NT2/D1 (cell line): Measurements from ENCODE around the gene FEN1.

Experiments
- DNase-seq: peaks from one replicate; pipeline ENCODE4 v3.0.0-alpha.2; 2011; ENCODE audit warnings: low read depth, low spot score
- H3K27me3 ChIP-seq: 2 replicates; pipeline ENCODE4 v1.6.0; 2011; ENCODE audit warnings: mild to moderate bottlenecking; ENCODE audit not compliant: insufficient read length, insufficient read depth
- H3K36me3 ChIP-seq: 2 replicates; pipeline ENCODE4 v1.6.1; 2011; ENCODE audit warnings: mild to moderate bottlenecking, low read length, mixed read lengths; ENCODE audit not compliant: insufficient read depth, insufficient read length
- H3K4me1 ChIP-seq: 2 replicates; pipeline ENCODE4 v1.5.1; 2011; ENCODE audit not compliant: insufficient read depth, insufficient read length
- H3K4me3 ChIP-seq: 2 replicates; pipeline ENCODE4 v1.5.1; 2011; ENCODE audit warnings: low read depth; ENCODE audit not compliant: insufficient read length
- H3K9ac ChIP-seq: 2 replicates; pipeline ENCODE4 v1.6.0; 2011; ENCODE audit warnings: low read depth; ENCODE audit not compliant: insufficient read length
- H3K9me3 ChIP-seq: 2 replicates; pipeline ENCODE4 v1.5.1; 2011; ENCODE audit warnings: mild to moderate bottlenecking, low read length; ENCODE audit not compliant: insufficient read depth
- SUZ12 ChIP-seq: IDR thresholded peaks from 2 replicates; pipeline ENCODE4 v1.6.1; 2011; ENCODE audit not compliant: insufficient read length, insufficient read depth; ENCODE audit errors: extremely low read depth
- YY1 ChIP-seq: IDR thresholded peaks from 2 replicates; pipeline ENCODE4 v1.6.1; 2011; ENCODE audit not compliant: insufficient read length, insufficient read depth
- ZNF274 ChIP-seq: IDR thresholded peaks from 2 replicates; pipeline ENCODE4 v1.6.1; 2011; ENCODE audit warnings: mild to moderate bottlenecking, low read depth, low read length

FEN1 gene

GRCh38 chr11:61837411-61838005, 44.8 kb downstream of the FEN1 start:
- Histone ChIP-seq H3K9me3 (no peaks in the 10 kb centered on the region), H3K4me3 (no peak overlapping the region), H3K36me3 (peaks cover 72% of the 10 kb centered on the region), H3K4me1 (peaks cover 19% of the 10 kb centered on the region), H3K9ac (no peak overlapping the region), H3K27me3 (no peaks in the 10 kb centered on the region)
- TF ChIP-seq ZNF274 (no peak), SUZ12 (no peak), YY1 (no peak)
- no peak for DNase-seq

DNA sequence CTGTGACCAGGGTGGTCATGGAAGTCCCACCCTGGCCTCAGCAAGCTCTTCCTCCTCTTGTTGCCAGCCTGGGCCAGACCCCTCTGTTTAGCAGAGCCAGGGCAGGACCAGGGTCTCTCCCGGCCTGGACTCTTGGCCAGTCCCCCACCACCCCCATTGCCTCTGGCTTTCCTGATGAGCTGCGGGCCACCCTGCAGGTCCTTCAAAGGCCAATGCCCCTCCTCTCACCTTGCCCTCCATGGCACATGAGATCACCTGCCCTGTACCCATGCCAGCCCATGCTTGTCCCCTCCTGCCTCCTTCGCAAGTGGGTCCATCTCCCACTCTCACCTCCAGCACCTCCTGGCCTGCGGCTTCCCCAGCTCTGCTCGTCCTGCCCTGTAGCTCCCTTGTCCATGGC, 45.8 kb downstream of the FEN1 start:
- DNase-seq: no peak
- Histone ChIP-seq H3K27me3 (no peaks in the 10 kb centered on the region), H3K9ac (no peak overlapping the region), H3K36me3 (peaks cover 73% of the 10 kb centered on the region), H3K4me3 (no peak overlapping the region), H3K4me1 (peaks cover 11% of the 10 kb centered on the region), H3K9me3 (no peaks in the 10 kb centered on the region)
- TF ChIP-seq ZNF274: no peak
- no peak for TF ChIP-seq YY1
- no peak for TF ChIP-seq SUZ12

GRCh38 chr11:61838921-61839320, 46.2 kb downstream of the FEN1 start:
- Histone ChIP-seq H3K4me3 (no peak overlapping the region), H3K9me3 (no peaks in the 10 kb centered on the region), H3K9ac (no peak overlapping the region), H3K27me3 (no peaks in the 10 kb centered on the region), H3K4me1 (peaks cover 7% of the 10 kb centered on the region), H3K36me3 (peaks cover 71% of the 10 kb centered on the region)
- TF ChIP-seq ZNF274 (no peak), YY1 (no peak), SUZ12 (no peak)
- DNase-seq: no peak

DNA sequence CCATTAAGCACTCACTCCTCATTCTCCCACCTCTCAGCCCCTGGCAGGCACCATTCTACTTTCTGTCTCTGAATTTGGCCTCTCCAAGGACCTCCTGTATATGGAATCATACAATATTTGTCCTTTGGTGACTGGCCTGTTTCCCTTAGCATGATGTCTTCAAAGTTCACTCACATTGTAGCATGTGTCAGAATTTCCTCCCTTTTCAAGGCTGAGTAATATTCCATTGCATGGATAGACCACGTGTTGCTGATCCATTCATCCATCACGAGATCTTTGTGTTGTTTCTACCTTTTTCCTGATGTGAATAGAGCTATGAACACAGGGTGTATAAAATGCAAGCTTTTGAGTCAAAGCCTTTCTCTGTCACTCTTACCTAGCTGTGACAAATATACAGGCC, 47.0 kb downstream of the FEN1 start:
- Histone ChIP-seq H3K27me3 (no peaks in the 10 kb centered on the region), H3K4me1 (peaks cover 5% of the 10 kb centered on the region), H3K36me3 (peaks cover 74% of the 10 kb centered on the region), H3K9ac (no peak overlapping the region), H3K4me3 (no peak overlapping the region), H3K9me3 (no peaks in the 10 kb centered on the region)
- TF ChIP-seq YY1 (no peak), SUZ12 (no peak), ZNF274 (no peak)
- DNase-seq: no peak

- DNase-seq: no peak
- Histone ChIP-seq H3K36me3 (peaks cover 79% of the 10 kb centered on the region), H3K9ac (no peak overlapping the region), H3K9me3 (no peaks in the 10 kb centered on the region), H3K4me3 (no peak overlapping the region), H3K27me3 (no peaks in the 10 kb centered on the region), H3K4me1 (peaks cover 5% of the 10 kb centered on the region)
- TF ChIP-seq ZNF274 (no peak), YY1 (no peak), SUZ12 (no peak)
Measured at GRCh38 chr11:61840371-61840770, 47.7 kb downstream of the FEN1 start.

GRCh38 chr11:61841636-61842527, 49.2 kb downstream of the FEN1 start:
- TF ChIP-seq YY1 (no peak), ZNF274 (no peak), SUZ12 (no peak)
- Histone ChIP-seq H3K36me3 (peaks cover 77% of the 10 kb centered on the region), H3K9ac (no peak overlapping the region), H3K9me3 (no peaks in the 10 kb centered on the region), H3K4me1 (peaks cover 5% of the 10 kb centered on the region), H3K4me3 (no peak overlapping the region), H3K27me3 (no peaks in the 10 kb centered on the region)
- DNase-seq: no peak

- no peaks in the 10 kb centered on the region for H3K9me3 ChIP-seq
- no peaks in the 10 kb centered on the region for H3K27me3 ChIP-seq
- peaks cover 2% of the 10 kb centered on the region for H3K4me1 ChIP-seq
- H3K9ac ChIP-seq: no peak overlapping the region
- no peak for DNase-seq
- H3K4me3 ChIP-seq: no peak overlapping the region
- TF ChIP-seq SUZ12 (no peak), YY1 (no peak), ZNF274 (no peak)
- peaks cover 78% of the 10 kb centered on the region for H3K36me3 ChIP-seq
Measured at GRCh38 chr11:61842528-61842820, 49.8 kb downstream of the FEN1 start.
